Anterior cingulate cortex (tissue), 58 donors: ENCODE measurements around the gene MKNK1.
A peak's percentile ranks its signal among the peaks of the same experiment; 100 is the strongest.

Experiments used
- DNase-seq, 58 donors: peaks; one replicate each; lab custom pipeline; 2025; lab: John Stamatoyannopoulos, UW

Gene MKNK1

DNA sequence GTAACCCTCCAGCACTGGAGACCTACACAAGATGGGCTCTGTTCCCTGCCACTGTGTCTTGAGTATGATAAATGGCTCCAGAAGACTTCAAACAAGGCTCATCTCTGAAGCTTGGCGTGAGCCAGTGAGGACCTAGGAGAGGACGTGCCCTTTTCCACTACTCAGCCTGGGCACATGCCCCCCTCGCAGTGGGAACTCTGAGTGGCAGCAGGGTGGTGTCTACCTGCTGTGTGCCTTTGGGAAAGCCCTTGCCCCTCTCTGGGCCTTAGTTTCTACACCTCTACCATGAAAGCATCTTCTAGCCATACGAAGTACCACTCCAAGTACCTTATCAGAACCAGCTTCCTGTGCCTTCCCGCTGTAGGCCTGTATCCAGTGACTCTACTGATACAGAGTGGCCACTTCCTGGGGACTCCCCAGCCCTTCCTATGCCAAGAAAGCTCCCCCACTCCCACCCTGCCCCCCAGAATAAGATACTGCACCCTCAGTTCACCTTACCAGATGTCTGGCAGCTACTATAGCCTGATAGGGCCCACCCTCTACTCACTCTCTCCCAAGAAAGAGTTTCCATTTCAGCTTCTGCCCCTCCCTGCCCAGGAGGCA, 15.7 kb upstream of the MKNK1 start:
- no peak for DNase-seq

DNA sequence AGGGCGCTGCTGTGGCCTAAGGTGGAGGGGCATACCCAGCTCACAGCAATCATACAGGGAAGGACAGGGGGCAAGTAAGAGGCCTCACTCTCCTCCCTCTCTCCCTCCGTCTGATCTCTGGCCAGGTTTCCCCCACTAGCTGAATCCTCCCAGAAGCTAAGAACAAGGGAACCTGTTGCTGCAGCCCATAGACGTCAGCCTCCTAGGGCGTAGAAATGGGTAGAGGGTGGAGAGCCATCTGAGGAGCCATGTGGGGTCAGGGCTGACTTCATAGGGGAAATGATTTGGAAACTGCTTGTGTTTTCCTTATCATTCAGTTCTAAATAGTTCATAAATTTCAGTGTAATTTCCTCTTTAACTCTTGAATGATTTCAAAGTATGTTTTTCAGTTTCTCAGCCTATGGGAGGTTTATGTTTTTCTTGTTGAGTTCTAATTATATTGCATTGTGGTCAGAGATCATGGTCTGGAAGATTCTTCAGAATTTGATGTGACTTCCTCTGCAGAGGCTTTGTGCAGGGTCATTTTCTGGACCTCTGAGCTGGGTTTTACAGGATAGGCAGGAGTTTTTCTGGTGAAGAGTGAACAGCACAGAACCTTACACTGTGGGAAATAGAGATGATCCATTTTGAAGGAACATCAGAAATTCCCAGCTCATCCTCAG, 14.8 kb upstream of the MKNK1 start:
- no peak for DNase-seq

DNA sequence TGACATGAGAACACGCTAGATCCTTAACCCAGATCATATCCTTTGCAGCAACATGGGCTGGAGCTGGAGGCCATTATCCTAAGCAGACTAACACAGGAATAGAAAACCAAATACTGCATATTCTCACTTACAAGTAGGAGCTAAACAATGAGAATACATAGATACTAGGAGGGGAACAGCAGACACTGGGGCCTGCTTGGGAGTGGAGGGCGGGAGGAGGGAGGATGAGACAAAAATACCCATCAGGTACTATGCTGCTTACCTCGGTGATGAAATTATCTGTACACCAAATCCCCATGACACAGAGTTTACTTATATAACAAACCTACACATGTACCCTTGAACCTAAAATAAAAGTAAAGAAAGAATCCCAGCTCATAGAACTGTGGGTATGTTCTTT, 13.8 kb upstream of the MKNK1 start:
- no peak for DNase-seq

DNA sequence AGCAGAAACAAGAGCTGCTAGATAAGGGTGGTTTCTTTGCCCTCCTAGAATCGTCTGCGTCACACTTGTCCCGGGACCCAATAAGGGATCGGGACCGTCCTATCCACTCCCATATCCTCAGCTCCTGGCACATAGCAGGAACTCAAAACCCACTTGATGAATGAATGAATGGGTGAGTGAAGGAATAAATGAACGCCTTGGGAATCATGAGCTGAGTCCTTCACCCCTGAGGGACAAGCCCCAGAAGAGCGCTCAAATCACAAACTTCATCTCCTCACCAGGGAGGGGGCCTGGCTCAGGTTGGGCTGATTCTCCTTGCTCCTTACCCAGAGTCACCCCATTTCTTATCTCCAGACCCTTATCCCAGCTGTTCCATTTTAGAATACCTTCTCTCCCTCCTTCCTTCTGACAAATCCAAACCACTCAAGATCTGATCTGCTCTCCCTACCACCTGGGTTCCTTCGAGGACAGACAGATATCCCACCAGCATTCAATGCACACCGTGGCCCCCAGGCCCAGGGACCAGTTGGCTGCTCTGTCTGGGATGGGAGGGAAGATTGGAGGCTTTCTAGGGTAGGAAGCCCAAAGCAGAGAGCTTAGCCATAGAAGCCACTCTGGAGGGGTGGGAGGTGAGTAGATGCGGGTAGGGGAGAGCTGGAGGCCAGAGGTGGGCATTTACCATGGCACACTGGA, 13.2 kb upstream of the MKNK1 start:
- DNase-seq, result no peak

DNA sequence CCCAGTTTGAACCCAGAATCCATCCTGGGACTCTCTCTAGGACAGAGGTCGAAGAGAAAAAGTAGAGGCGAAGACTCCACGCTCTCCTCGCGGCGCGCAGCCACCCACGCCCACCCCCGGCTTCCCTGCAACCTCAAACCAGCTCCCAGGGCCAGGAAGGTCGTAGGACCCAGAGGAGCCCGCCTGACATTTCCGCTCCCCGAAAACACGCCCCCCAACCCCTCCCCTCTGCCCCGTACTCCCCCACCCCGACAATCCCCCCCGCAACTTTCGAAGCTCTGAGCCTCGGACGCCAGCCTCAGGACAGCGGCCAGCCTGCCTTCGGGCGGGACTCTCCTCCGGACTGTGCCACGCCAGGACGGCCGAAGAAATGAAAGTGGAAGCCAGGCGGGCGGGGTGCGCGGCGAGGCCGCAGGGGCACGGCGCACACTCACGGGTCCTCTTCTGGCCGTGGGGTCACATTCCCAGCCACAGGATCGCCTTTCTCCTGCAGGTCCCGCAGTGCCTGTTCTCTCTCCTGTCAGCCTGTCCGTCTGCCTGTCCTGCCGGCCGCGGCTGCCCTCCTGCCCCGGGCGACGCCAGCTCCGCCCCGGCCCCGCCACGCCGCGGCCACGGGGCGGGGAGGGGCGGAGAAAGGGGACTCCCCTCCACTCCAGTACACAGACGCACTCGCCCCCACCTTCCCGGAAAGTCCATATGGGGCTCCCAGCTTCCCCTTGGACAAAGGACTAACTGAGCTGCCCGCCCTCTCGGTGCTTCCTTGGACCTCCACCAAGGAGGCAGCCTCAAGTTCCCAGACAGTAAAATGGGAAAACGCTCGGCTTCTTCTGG, 12.4 kb upstream of the MKNK1 start, which contains the start of gene MOB3C:
TSS of gene MOB3C (minus strand) at position 535 of the 831 bp plus-strand sequence. CDS start 3,490 bp downstream, outside the sequence.
- peak in 51 of 58 donors; percentile 24 to 77 (median 59) for DNase-seq

DNA sequence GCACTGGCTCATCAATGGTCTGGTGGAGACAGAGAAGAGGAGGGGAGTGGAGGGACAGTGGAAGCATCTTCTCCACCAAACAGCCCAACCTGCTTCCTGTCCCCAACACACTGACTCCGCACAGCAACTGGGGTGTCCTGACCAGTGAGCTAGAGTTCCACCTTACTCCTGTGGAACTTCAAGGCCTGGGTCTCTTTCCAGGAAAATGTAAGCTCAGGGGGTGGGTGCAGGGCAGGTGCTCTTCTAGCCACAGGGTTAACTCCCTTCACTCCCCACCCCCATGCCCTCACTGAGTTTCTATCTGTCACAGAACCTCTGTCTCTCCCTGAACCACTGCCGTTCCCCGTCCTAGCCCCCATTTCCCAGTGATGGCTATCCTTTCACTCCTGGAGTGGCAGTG, 11.7 kb upstream of the MKNK1 start:
- no peak for DNase-seq

DNA sequence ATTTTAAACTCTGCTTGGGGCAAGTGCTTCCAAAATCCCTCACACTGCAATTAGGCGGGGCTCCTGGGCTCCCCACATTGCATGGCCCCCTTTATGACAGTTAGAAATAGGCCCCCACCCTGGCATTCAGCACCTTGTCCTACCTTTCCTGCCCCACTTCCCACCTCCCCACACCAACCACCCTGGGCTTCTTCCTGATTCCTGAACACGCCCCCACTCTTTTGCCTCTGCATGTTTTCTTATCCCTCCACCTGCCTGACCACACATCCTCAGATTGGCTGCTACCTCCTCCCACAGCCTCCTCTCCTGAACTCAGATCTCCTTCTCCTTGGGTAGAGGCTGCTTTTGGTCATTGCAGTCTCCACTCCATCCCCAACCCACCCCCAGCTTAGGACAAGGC, 11.0 kb upstream of the MKNK1 start:
- no peak for DNase-seq

DNA sequence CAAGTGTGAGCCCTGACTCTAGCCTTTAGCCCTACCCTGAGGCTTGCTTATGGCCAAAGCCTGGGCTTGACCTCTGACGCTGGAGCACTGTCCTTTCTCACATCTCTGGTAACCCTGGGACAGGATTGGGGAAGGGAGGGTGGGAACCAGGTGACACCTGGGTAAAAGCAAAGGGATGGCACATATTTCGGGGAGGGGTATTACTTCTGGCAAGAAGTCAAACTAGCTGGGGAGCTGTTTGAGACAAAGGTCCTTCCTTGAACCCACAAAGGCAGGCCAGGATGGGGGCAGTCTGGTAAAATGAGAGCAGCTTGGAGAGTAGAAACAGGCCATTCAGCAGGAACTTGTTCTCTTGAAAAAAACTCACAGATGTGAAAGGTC, 10.5 kb upstream of the MKNK1 start:
- DNase-seq, result no peak

DNA sequence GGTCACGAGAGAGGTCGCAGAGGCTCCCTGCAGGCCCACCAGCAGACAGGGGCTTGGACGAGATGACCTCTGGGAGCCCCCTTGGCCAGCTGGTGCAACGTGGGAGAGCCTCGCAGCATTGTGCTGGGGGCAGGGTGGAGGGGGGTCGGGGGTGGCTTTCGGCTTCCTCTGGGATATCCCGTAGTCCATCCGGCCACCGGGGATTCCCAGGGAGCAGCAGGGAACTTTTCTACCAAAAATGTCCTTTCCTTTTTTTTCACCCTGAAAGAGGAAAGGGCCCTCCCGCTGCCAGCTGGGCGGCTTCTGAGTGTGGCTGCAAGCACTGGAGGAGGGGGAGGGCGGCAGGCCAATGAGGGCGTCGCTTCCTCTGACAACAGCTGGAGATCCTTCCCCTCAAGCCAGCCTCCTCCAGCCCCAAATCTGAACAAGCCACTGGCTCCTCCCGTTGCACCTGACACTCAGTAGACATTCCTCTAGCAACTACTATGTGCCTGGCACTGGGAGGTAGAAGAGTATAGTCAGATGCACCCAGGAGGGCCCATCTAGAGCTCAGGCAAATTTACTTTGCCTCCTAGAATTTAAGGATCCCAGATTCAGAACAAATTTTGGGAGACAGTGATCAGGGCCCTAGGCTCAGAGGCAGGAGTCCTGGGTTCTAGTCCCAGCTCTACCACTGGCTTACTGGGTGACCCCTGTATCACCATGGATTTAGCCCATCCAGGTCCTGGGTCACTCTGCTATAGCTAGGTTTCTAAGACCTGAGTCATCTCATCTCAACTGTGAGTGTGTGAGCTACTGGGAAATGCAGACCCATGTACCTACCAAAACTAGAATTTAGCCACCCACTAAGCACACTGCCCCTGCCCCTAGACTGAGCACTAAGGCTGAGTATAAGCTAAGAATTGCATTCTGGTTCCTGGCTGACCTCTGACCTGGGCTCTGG, 9.9 kb upstream of the MKNK1 start:
- DNase-seq, result peak in 52 of 58 donors; percentile 10 to 80 (median 51)

DNA sequence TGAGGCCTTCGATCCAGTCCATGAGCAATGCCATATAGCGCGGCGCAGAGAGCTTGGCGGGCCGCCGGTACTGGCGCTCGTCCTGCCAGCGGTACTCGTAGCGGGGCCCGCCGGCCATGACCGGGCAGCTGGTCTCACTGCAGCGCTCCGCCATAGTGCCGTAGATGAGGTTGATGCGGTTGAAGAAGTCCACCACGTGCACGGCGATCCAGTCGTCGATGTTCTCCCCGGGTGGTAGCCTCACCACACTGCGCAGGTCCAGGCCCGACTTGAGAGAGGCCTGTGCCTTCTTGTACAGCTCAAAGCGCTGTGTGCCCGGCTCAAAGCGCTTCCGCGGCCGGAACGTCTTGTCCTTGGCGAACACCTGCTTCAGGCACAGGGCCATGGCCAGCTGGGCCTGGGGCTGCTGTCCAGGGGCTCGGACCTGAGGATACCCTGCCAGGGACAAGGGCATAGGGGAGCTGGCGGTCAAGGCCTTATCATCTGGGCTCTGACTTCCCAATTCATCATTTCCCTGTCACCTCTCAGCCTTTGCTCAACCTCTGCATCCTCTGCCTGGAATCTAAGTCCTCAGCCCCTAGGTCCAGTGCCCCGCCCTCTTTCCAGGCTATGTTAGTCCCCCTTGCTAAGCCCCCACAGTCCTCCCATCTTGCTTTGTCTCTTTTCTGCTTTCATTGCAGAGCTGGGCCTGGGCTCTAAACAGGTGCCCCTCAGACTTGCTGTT, 9.0 kb upstream of the MKNK1 start:
- peak in 2 of 58 donors; percentile 9 to 21 for DNase-seq

DNA sequence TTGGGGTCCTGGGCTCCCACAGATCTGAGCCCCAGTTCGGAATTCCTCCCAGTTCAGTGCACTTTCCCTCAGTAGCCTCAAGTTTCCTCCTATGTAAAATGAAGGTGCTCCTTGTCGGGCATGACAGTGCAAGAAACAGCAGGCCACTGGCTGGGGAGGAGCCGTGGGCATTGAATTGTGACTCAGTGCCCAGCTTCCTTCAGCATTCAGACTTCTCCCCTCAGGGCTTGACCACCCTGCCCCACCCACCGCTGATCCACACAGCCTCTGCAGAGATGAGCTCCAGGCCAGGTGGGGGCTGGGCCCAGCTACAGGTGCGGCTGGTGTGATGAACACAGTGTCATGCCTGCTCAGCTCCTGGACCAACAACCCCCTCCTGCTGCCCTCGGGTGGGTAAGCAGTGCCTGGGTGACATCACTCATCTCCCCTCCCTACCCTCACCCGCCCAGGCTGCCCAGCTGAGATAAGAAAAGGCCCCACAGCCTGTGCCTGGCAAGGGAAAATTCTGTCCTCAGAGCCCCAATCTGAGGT, 7.7 kb upstream of the MKNK1 start:
- DNase-seq, result no peak

DNA sequence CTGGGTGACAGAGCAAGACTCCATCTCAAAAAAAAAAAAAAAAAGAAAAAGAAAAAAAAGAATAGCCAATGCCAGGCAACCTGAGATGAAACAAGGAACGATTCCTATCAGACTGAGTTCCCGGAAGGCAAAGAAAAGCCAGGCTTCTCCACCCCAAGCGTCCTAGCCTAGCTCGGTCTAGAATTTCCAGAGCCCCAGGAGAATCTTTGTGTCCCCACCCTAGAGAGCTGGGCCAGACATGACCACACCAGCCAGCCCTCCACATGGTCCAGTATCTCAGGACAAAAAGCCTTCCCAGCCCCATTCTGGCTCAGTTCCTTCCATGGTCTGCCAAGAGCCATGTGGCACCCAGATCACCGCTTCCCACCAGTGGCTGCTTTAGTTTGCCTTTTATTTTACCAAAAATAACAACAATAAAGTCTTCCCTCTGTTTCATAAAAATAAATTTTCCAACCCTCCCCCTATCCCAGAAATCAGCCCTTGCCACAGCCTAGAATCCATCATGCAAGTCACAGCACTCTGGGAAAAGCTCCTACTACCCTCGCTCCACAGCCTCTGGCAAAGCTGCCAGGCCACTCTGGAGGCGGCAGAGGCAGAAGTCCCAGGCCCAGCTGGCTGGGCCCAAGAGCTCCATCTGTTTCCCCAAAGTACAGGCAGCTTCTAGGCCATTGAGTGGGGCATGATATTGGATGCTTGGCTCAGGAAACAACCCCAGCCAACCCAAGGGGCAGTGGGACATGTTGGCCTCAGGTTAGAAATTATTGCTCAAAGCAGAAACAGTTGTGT, 3.5 kb upstream of the MKNK1 start:
- peak in 10 of 58 donors; percentile 8 to 58 (median 31) for DNase-seq

DNA sequence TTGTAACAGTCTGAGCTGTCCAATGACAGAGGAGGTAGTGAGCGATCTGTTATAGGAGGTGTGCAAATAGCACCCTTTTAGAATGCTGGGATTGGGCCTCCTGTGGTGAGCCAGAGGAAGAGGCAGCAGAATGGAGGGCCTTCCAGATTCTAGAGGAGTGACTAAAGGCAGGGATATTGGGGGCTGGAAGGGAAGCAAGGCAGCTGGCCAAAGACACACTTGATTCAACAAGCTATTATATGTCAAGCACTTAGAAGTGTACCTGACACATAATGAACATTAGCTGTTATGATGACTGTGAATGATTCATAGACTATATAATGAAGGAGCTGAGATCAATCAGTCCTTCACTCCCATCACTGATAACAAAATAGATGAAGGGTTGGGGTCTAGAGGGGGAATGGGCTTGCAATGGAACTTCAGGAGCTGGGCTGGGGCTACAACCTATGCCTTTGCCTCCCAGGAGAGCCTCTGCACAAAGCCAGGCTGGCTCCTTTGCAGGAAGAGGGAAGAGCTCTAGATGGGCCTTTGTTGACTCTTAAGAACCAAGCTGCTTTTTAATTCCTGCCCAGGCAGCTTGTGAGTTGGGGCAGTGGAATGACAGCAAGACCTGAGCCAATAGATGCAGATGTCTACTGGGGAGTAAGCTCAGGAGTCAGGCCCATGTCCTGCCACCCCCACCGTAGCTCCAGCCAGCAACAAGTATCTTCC, 2.3 kb upstream of the MKNK1 start:
- DNase-seq, result no peak

DNA sequence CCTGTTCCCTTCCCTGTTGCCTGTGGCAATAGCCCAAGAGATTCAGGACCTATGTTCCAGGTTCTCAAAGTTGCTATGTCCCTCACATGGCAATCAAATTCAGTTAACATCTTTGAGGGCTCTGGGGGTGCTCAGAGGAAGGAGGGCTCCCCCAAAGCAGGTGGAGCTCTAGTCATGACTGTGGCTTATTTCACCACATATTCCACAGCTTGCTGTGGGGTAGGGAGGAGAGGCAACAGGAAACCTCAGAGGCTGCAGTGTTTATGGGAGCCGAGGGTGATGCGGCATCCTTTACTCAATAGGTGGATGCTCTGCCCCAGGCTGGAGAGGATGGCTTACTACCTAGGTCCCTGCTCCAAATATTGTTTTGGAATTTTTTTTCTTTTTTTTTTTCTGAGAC, 1.2 kb upstream of the MKNK1 start:
- no peak for DNase-seq

DNA sequence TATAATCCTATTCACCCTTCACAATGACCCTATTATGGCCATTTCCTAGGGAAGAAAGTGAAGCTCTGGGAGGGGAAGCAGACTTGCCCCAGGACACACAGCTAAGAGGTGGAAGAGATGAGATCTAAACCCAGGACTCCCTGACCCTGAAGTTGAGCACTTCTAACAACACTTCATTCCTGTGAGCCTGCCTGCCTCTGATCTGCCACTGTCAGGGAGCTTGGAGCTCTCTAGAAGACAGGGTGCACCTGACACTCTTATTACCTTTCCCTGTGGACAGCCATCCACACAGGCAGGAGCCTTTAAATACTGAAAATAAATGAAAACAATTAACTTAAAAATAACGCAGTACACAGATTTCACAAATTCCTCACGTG, 599 bp downstream of the MKNK1 start:
- DNase-seq, result no peak

DNA sequence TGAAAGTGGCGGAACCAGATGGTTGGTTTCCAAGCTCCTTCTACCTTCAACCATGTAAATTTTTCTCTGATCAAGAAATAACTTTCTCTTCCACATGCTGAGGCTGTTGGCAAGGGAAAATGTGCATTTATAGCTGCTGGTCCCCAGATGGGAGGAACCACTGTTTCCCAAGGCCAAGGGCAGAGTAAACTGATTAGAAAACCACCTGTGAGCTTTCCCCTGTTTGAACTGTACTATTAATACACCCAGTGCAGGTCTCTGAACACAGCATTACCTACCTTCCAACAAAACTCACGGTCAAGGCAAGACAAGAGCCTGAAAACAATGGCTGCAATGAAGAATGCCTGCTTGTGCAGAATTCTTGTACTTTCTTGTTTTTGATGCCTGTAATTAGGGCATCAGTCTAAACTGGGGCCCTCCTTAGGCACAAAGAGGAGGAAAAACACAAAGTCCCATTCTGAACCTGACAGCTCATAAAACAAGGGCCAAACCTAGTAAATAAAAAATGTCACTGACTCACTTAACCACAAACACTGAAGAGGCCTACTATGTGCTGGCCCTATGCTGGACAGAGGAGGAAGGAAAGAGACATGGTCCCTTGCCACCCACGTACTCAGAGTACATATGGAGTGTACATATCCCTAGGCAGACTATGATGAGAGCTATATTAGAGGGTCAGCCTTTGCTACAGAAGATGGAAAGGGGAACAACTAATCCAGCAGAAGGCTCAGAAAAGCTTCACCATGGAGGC, 2.6 kb downstream of the MKNK1 start:
- no peak for DNase-seq
